ENCODE measurements around the gene HNRNPUL2. TPM values are rescaled to one million over a fixed set of nuclear protein-coding genes. Genes with fewer than 3 reads are reported as not detected.
"Not testable (repeated sequence)": the region's sequence is repeated elsewhere in the genome, so short reads cannot be mapped to it uniquely, and the experiment has no call there.

HNRNPUL2 gene
- total and polyA plus RNA-seq, 10 of the 15 experiments (the other 5 are each of a cell fraction or from before 2014, with no cell fraction given) = 1.6 to 72.2 (median 14.9) TPM

- no peak for TF ChIP-seq BCL3 (IDR thresholded peaks at IDR 0.05; ENCODE audit: borderline replicate concordance, insufficient read depth, low read depth, low read length, poor library complexity, severe bottlenecking)
- TF ChIP-seq SREBF1 (IDR thresholded peaks at IDR 0.05; ENCODE audit: low read length) = no peak
- TF ChIP-seq KDM1A (IDR thresholded peaks at IDR 0.05; ENCODE audit: borderline replicate concordance) = no peak
- TF ChIP-seq NKRF (conservative IDR thresholded peaks at IDR 0.05) = no peak
- TF ChIP-seq YBX1 (IDR thresholded peaks at IDR 0.05) = no peak
- TF ChIP-seq FOXM1 (IDR thresholded peaks at IDR 0.05; ENCODE audit: low read depth, low read length) = no peak
- no peak for TF ChIP-seq KLF5 (IDR thresholded peaks at IDR 0.05; ENCODE audit: partially characterized antibody)
Measured at GRCh38 chr11:62677156-62677555, 50.1 kb downstream of the HNRNPUL2 start (continued).

- H2AFZ ChIP-seq (ENCODE audit: control insufficient read depth, low read depth, low read length) = no peak overlapping the region
- no peak overlapping the region for H3K4me3 ChIP-seq
- ATAC-seq (no peak), FAIRE-seq (no peak), DNase-seq (ENCODE audit: low read depth, low spot score) (no peak)
- in situ Hi-C loops (cut with MboI) = no loop called here
- H3K9ac ChIP-seq (ENCODE audit: control insufficient read depth, insufficient read depth, low read length) = no peak overlapping the region
- no peak overlapping the region; the same call in 1 of the 2 replicates for H3K4me2 ChIP-seq (ENCODE audit: control insufficient read depth, insufficient read depth)
- no peaks in the 10 kb centered on the region for H3K27me3 ChIP-seq (replicated peaks in 1 of 2; ENCODE audit: control insufficient read depth in 2 of 2, insufficient read depth in 2 of 2, low read length in 1 of 2)
- intact Hi-C loops (cut with micrococcal nuclease; ENCODE audit: unreplicated experiment) = no loop called here
- no peaks in the 10 kb centered on the region for H3K9me3 ChIP-seq (replicated peaks; ENCODE audit: control insufficient read depth, insufficient read depth, low read length)
- ChIA-PET RAD21 (ENCODE audit: unreplicated experiment) (interaction anchor here (1.1 kb wide), 1 partner anchor 17 kb away, joined by 3 read pairs; no protein-coding TSS in a partner anchor), POLR2A (interaction anchor here (1.0 to 16.2 kb wide), 4 partner anchors 11 to 85 kb away, joined by 3 to 295 read pairs (median 44); partner anchors contain the start of genes C11orf98, CSKMT, GANAB and INTS5), CTCF (interaction anchor here (0.9 to 1.9 kb wide), 6 partner anchors 9 to 286 kb away, joined by 3 to 5 read pairs (median 4); partner anchors contain the start of gene TUT1), SMC1A (ENCODE audit: uncharacterized antibody, unreplicated experiment) (interaction anchor here (0.6 to 1.4 kb wide), 2 partner anchors 10 to 233 kb away, joined by 3 read pairs; no protein-coding TSS in a partner anchor)
- TF ChIP-seq POLR2A (IDR thresholded peaks at IDR 0.05; ENCODE audit: low read depth, low read length) = peak; percentile 36; the same call in 1 of the 2 replicates
- TF ChIP-seq BRCA1 (IDR thresholded peaks at IDR 0.05; ENCODE audit: low read depth, low read length) = no peak
- no peak overlapping the region for H3K27ac ChIP-seq (ENCODE audit: control insufficient read depth, insufficient read depth)
- H4K20me1 ChIP-seq (ENCODE audit: control insufficient read depth, insufficient read depth) = no peaks in the 10 kb centered on the region; the same call in 1 of the 2 replicates
- H3K4me1 ChIP-seq (ENCODE audit: control insufficient read depth, insufficient read depth, low read length) = peaks cover 18% of the 10 kb centered on the region
- H3K36me3 ChIP-seq (ENCODE audit: control insufficient read depth in 2 of 2, insufficient read depth in 2 of 2, low read length in 1 of 2) = peaks cover 0 to 10% of the 10 kb centered on the region in 2 experiments; a peak in 1 of 4 replicates
- peaks cover 34% of the 10 kb centered on the region for H3K79me2 ChIP-seq (ENCODE audit: control insufficient read depth, insufficient read depth, low read length)
- BruUV-seq (replicated peaks) = no TSS peak
- 77% methylated on average over 6 of the region's 6 CpGs for WGBS (ENCODE audit: insufficient coverage, insufficient replicate concordance, low lambda C conversion rate, missing lambda C conversion rate)
Measured at GRCh38 chr11:62676698-62677097, 50.6 kb downstream of the HNRNPUL2 start.

GRCh38 chr11:62675415-62675814 lies 51.8 kb downstream of the HNRNPUL2 start:
- H4K20me1 ChIP-seq (ENCODE audit: control insufficient read depth, insufficient read depth); FAIRE-seq; ATAC-seq; DNase-seq (ENCODE audit: low read depth, low spot score); H3K4me3 ChIP-seq; H3K9ac ChIP-seq (ENCODE audit: control insufficient read depth, insufficient read depth, low read length); H3K27me3 ChIP-seq (replicated peaks in 1 of 2; ENCODE audit: control insufficient read depth in 2 of 2, insufficient read depth in 2 of 2, low read length in 1 of 2); H3K9me3 ChIP-seq (replicated peaks; ENCODE audit: control insufficient read depth, insufficient read depth, low read length); intact Hi-C loops (cut with micrococcal nuclease; ENCODE audit: unreplicated experiment); BruUV-seq (replicated peaks); H2AFZ ChIP-seq (ENCODE audit: control insufficient read depth, low read depth, low read length); in situ Hi-C loops (cut with MboI); H3K4me2 ChIP-seq (ENCODE audit: control insufficient read depth, insufficient read depth); H3K27ac ChIP-seq (ENCODE audit: control insufficient read depth, insufficient read depth): not testable (repeated sequence)
- ChIA-PET SMC1A (ENCODE audit: uncharacterized antibody, unreplicated experiment) (interaction anchor here (0.9 kb wide), 1 partner anchor 18 kb away, joined by 3 read pairs; no protein-coding TSS in a partner anchor), POLR2A (interaction anchor here (0.6 to 16.2 kb wide), 8 partner anchors 10 to 834 kb away, joined by 3 to 295 read pairs (median 5); partner anchors contain the start of genes C11orf98, CSKMT, GANAB and INTS5), RAD21 (ENCODE audit: unreplicated experiment) (interaction anchor here (0.7 kb wide), 1 partner anchor 8 kb away, joined by 3 read pairs; no protein-coding TSS in a partner anchor), CTCF (interaction anchor here (0.7 to 1.2 kb wide), 2 partner anchors 10 to 95 kb away, joined by 3 to 6 read pairs; partner anchors contain the start of genes C11orf98 and CSKMT)
- Histone ChIP-seq H3K79me2 (ENCODE audit: control insufficient read depth, insufficient read depth, low read length) (peaks cover 45% of the 10 kb centered on the region), H3K4me1 (ENCODE audit: control insufficient read depth, insufficient read depth, low read length) (peaks cover 18% of the 10 kb centered on the region), H3K36me3 (ENCODE audit: control insufficient read depth in 2 of 2, insufficient read depth in 2 of 2, low read length in 1 of 2) (peaks cover 0 to 10% of the 10 kb centered on the region in 2 experiments; a peak in 1 of 4 replicates)
- 96% methylated on average over 10 of the region's 10 CpGs for WGBS (ENCODE audit: insufficient coverage, insufficient replicate concordance, low lambda C conversion rate, missing lambda C conversion rate)

All from GM12878 (cell line).